Measurements from ENCODE around the gene MTG2.

DNA sequence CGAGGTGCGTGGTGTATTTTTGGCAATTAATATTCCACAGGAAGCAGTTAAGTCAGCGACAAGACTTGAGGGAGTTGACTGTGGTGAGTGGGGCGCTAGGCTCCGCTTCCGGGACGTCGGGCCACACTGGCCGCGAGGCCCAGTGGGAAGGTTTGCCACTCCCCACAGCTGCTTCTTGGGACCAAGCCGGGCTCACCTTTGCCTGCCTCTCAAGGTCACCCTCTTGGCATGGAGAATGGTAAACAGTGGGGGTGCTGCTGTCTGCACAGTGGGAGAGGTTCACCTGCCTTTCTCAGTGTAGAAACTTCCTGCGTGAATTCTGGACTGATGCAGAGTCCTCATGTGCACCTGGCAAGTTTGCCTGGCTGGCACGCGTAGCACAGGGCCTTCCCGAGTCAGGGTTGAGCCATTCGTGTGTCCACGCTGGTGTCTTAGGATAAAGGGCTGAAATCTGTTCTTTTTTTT lies 61.8 kb downstream of the MTG2 start:
- TF ChIP-seq, protein P1, sequence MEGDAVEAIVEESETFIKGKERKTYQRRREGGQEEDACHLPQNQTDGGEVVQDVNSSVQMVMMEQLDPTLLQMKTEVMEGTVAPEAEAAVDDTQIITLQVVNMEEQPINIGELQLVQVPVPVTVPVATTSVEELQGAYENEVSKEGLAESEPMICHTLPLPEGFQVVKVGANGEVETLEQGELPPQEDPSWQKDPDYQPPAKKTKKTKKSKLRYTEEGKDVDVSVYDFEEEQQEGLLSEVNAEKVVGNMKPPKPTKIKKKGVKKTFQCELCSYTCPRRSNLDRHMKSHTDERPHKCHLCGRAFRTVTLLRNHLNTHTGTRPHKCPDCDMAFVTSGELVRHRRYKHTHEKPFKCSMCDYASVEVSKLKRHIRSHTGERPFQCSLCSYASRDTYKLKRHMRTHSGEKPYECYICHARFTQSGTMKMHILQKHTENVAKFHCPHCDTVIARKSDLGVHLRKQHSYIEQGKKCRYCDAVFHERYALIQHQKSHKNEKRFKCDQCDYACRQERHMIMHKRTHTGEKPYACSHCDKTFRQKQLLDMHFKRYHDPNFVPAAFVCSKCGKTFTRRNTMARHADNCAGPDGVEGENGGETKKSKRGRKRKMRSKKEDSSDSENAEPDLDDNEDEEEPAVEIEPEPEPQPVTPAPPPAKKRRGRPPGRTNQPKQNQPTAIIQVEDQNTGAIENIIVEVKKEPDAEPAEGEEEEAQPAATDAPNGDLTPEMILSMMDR (IDR thresholded peaks at IDR 0.05): no peak
- TF ChIP-seq, protein P2, sequence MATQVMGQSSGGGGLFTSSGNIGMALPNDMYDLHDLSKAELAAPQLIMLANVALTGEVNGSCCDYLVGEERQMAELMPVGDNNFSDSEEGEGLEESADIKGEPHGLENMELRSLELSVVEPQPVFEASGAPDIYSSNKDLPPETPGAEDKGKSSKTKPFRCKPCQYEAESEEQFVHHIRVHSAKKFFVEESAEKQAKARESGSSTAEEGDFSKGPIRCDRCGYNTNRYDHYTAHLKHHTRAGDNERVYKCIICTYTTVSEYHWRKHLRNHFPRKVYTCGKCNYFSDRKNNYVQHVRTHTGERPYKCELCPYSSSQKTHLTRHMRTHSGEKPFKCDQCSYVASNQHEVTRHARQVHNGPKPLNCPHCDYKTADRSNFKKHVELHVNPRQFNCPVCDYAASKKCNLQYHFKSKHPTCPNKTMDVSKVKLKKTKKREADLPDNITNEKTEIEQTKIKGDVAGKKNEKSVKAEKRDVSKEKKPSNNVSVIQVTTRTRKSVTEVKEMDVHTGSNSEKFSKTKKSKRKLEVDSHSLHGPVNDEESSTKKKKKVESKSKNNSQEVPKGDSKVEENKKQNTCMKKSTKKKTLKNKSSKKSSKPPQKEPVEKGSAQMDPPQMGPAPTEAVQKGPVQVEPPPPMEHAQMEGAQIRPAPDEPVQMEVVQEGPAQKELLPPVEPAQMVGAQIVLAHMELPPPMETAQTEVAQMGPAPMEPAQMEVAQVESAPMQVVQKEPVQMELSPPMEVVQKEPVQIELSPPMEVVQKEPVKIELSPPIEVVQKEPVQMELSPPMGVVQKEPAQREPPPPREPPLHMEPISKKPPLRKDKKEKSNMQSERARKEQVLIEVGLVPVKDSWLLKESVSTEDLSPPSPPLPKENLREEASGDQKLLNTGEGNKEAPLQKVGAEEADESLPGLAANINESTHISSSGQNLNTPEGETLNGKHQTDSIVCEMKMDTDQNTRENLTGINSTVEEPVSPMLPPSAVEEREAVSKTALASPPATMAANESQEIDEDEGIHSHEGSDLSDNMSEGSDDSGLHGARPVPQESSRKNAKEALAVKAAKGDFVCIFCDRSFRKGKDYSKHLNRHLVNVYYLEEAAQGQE (IDR thresholded peaks at IDR 0.05; ENCODE audit: insufficient read depth in 1 of 2, low read depth in 2 of 2, low read length in 1 of 2): no peak
- TF ChIP-seq TCF7L2 (IDR thresholded peaks at IDR 0.05; ENCODE audit: low read depth, low read length) (no peak), POLR2AphosphoS5 (IDR thresholded peaks at IDR 0.05; ENCODE audit: low read depth, low read length) (no peak), SIN3A (IDR thresholded peaks at IDR 0.05; ENCODE audit: borderline replicate concordance, insufficient read depth, low read depth, low read length) (no peak)
